K562 (cell line): ENCODE results near the gene MVB12B. TPM values are rescaled to one million over a fixed set of nuclear protein-coding genes. Genes with fewer than 3 reads are reported as not detected.

ENCODE experiments used
- ATAC-seq: fragments of 200-7000 bp; cut with Tn5 transposase; 3 replicates; pipeline ENCODE4 v1.9.1; 2020; ENCODE audit warnings: moderate library complexity
- BruUV-seq: library from RNA; stranded (reverse); fragments of 400-500 nt; replicated peaks from 2 replicates; lab custom pipeline; 2021; lab: Mats Ljungman, UMichigan
- CTCF ChIA-PET: fragments of 300-600 bp; formaldehyde crosslinking; extraction: SDS; loops from one replicate; lab custom pipeline; 2021; ENCODE audit warnings: low intra/inter-chr PET ratio; lab: Yijun Ruan, JAX
- POLR2A ChIA-PET: fragments of 300-600, 350-650 bp; sonication (Branson Sonifier 250); formaldehyde crosslinking; extraction: SDS; loops from one replicate; lab custom pipeline; 2021; ENCODE audit warnings: antibody characterized with exemption, inconsistent platforms; lab: Yijun Ruan, JAX
- DNase-seq, 4 experiments: peaks; one replicate each; pipeline versions ENCODE4 v3.0.0 to v3.0.0-alpha.2; 2011 to 2018; ENCODE audit warnings: low spot score in 3 of 4, mixed read lengths in 3 of 4; ENCODE audit errors: extremely low read depth in 1 of 4
- FAIRE-seq: peaks from 2 replicates; lab custom pipeline; 2011; peaks lifted over from hg19 to GRCh38; lab: Jason Lieb, UNC
- H2AFZ ChIP-seq: 2 replicates; pipeline ENCODE4 v1.6.0; 2011; ENCODE audit warnings: low read depth, low read length, control low read depth, inconsistent platforms
- H3K27ac ChIP-seq: fragments of 200-600 bp; 3 replicates; pipeline ENCODE4 v1.8.0; 2011; ENCODE audit warnings: low read depth, mild to moderate bottlenecking, control low read depth, inconsistent platforms, low read length, moderate library complexity, mixed read lengths; ENCODE audit errors: extremely low read depth
- H3K27me3 ChIP-seq, 2 experiments: fragments of 300-600 bp in 1 of 2; 2 replicates in 1 of 2; 3 replicates in 1 of 2; pipeline versions ENCODE4 v1.6.0 to v1.8.0; 2011; ENCODE audit warnings: inconsistent platforms in 2 of 2, low read length in 2 of 2, mild to moderate bottlenecking in 1 of 2, mixed read lengths in 1 of 2, moderate library complexity in 1 of 2; ENCODE audit not compliant: control insufficient read depth in 2 of 2, insufficient read depth in 2 of 2
- H3K36me3 ChIP-seq: fragments of 300-600 bp; 3 replicates; pipeline ENCODE4 v1.8.0; 2011; ENCODE audit warnings: mild to moderate bottlenecking, low read length, inconsistent platforms; ENCODE audit not compliant: control insufficient read depth, insufficient read depth
- H3K4me1 ChIP-seq, 2 experiments: fragments of 200-600 bp in 1 of 2; replicated peaks in 1 of 2; 2 replicates in 1 of 2; 3 replicates in 1 of 2; pipeline versions ENCODE4 v1.5.1 to v1.8.0; 2011; ENCODE audit warnings: inconsistent platforms in 2 of 2, low read length in 2 of 2, mild to moderate bottlenecking in 1 of 2, mixed read lengths in 1 of 2, moderate library complexity in 1 of 2; ENCODE audit not compliant: control insufficient read depth in 2 of 2, insufficient read depth in 2 of 2
- H3K4me2 ChIP-seq: 2 replicates; pipeline ENCODE4 v1.6.1; 2011; ENCODE audit warnings: low read length, control low read depth, inconsistent platforms, mixed read lengths; ENCODE audit not compliant: insufficient read depth
- H3K4me3 ChIP-seq: fragments of 200-600 bp; sonication (generic), shearing (Covaris generic); 2 replicates; pipeline ENCODE4 v1.5.1; 2016; ENCODE audit warnings: control low read depth, inconsistent platforms
- H3K79me2 ChIP-seq: fragments of 200-600 bp; 3 replicates; pipeline ENCODE4 v1.8.0; 2011; ENCODE audit warnings: low read length, inconsistent platforms; ENCODE audit not compliant: control insufficient read depth, insufficient read depth
- H3K9ac ChIP-seq, 2 experiments: 2 replicates each; pipeline versions ENCODE4 v1.6.0 to v1.6.1; 2011; ENCODE audit warnings: low read depth in 2 of 2, low read length in 2 of 2, control low read depth in 1 of 2, inconsistent platforms in 1 of 2, mild to moderate bottlenecking in 1 of 2, mixed read lengths in 1 of 2; ENCODE audit not compliant: insufficient read depth in 1 of 2
- H3K9me1 ChIP-seq: one replicate; pipeline ENCODE4 v1.6.0; 2011; ENCODE audit warnings: inconsistent platforms, mild to moderate bottlenecking, low read length, moderate library complexity; ENCODE audit not compliant: control insufficient read depth, insufficient read depth
- H3K9me3 ChIP-seq: replicated peaks from 2 replicates; pipeline ENCODE4 v1.5.1; 2011; ENCODE audit warnings: low read depth, low read length, inconsistent platforms; ENCODE audit not compliant: control insufficient read depth, insufficient read depth
- H4K20me1 ChIP-seq: replicated peaks from 2 replicates; pipeline ENCODE4 v1.6.1; 2011; ENCODE audit warnings: low read length, inconsistent platforms, mixed read lengths; ENCODE audit not compliant: control insufficient read depth, insufficient read depth
- CHD1 ChIP-seq: fragments of 200-600 bp; sonication (generic); IDR thresholded peaks from one replicate; pipeline ENCODE4 v1.6.1; 2012; ENCODE audit warnings: mild to moderate bottlenecking, moderate library complexity, low read length, inconsistent platforms
- ESRRB ChIP-seq: fragments of 250-450 bp; sonication (Bioruptor Pico); IDR thresholded peaks from 2 replicates; pipeline ENCODE4 v1.5.0; 2020; ENCODE audit warnings: mild to moderate bottlenecking, moderate library complexity, borderline replicate concordance
- NFIC ChIP-seq: fragments of 450-650 bp; IDR thresholded peaks from 2 replicates; pipeline ENCODE4 v1.6.1; 2017; ENCODE audit warnings: mild to moderate bottlenecking, inconsistent platforms
- POLR2AphosphoS5 ChIP-seq: IDR thresholded peaks from 2 replicates; pipeline ENCODE4 v1.6.1; 2011; ENCODE audit warnings: mild to moderate bottlenecking, low read depth, low read length, moderate library complexity; ENCODE audit not compliant: control insufficient read depth, insufficient read depth
- TCF7 ChIP-seq: sonication (generic); IDR thresholded peaks from 2 replicates; pipeline ENCODE4 v1.6.1; 2016; ENCODE audit warnings: antibody characterized with exemption, borderline replicate concordance
- ZC3H4 ChIP-seq: sonication (generic); formaldehyde crosslinking; IDR thresholded peaks from 2 replicates; pipeline ENCODE4 v1.9.0; 2021; ENCODE audit warnings: missing genetic modification reagents, borderline replicate concordance
- WGBS: fragments of 100-300 bp; shearing (Covaris generic); methylation state at CpG from one replicate; pipeline ENCODE4 v1.1.6; 2016; ENCODE audit warnings: low coverage, mixed read lengths; ENCODE audit not compliant: insufficient coverage; ENCODE audit errors: missing lambda C conversion rate; 5-methylcytosine and 5-hydroxymethylcytosine counted together
- in situ Hi-C: fragments of 300-500 bp; cut with MboI; formaldehyde crosslinking; loops from 4 replicates; pipeline ENCODE4 v1.15.0; 2018; ENCODE audit warnings: inconsistent platforms, mixed read lengths
- intact Hi-C: fragments of 100-400 bp; cut with micrococcal nuclease; formaldehyde crosslinking; loops from 2 replicates; pipeline ENCODE4 v1.14.2; 2022
- polyA plus RNA-seq, 8 experiments: library from polyadenylated mRNA; depleted of rRNA in 4 of 8; stranded (reverse) in 5 of 8; unstranded in 3 of 8; fragments of >200 nt; fragmentation: Nextera tagmentation in 2 of 8; fragmentation: Illumina TruSeq in 1 of 8; extraction: Ambion mirVana in 2 of 8; extraction: Trizol in 1 of 8; gene quantifications; 2 replicates each; pipeline versions ENCODE4 v1.2.1 to v1.2.3, GENCODE V29; 2011 to 2014; ENCODE audit warnings: inconsistent platforms in 1 of 8, missing spikeins in 1 of 8
- total RNA-seq, 7 experiments: library from RNA; depleted of rRNA in 6 of 7; stranded (reverse); fragments of >200 nt in 6 of 7; fragmentation: Illumina TruSeq in 2 of 7; extraction: Trizol in 2 of 7; gene quantifications; 2 replicates each; pipeline versions ENCODE4 v1.2.1 to v1.2.3, GENCODE V29; 2011 to 2021; ENCODE audit warnings: low replicate concordance in 1 of 7

The MVB12B gene
- total and polyA plus RNA-seq, 9 of the 15 experiments (the other 6 are each of a cell fraction or from before 2014, with no cell fraction given), result not detected

DNA sequence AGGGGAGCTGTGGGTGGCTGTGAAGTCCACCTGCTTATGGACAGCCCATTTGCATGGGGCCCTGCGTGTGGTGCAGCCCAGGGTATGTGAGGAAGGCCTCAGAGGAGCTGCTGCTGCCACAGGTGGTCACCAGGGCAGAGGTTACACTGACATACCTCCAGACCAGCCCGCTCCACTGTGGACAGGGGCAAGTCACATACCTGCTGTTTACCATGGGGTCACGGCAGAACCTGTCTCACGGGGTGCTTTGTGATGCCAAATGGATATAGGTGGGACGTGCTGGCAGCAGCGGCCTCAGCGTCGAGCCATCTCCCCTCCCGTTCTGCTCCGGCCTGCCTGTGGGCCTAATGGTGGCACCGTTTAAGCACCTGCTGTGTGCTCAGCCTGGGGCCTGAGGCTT lies 159.6 kb downstream of the MVB12B start (continued):
- TF ChIP-seq POLR2AphosphoS5 (no peak), NFIC (no peak), ZC3H4 (no peak)

DNA sequence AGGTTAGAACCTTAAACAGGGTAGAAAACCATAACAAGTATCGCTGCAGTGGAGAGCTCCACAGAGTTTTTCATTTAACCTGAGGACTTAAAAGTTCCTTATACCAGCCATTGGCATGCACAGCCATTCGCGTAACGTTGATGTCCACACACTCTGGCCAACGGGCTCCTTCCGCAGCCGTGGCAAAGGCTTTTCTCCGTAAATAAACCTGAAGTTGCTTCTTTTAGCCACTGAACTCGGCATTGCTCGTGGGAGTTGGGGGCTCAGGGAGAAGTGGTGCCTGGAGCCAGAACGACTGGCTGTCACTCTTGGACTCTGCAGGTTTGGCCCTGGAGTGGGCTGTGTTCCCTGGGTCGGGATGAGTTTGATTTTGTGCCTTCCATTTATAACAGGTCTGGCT lies 161.2 kb downstream of the MVB12B start:
- ATAC-seq, result no peak
- no peak overlapping the region for H3K27ac ChIP-seq
- WGBS, result 23% methylated on average over 12 of the region's 12 CpGs
- H3K36me3 ChIP-seq, result no peaks in the 10 kb centered on the region
- no peak overlapping the region for H3K4me2 ChIP-seq
- H3K9me1 ChIP-seq, result no peaks in the 10 kb centered on the region
- intact Hi-C loops, result no loop called here
- no peaks in the 10 kb centered on the region for H3K9me3 ChIP-seq
- TF ChIP-seq TCF7 (no peak), CHD1 (no peak), ESRRB (CRISPR knock-in tag) (no peak)
- FAIRE-seq, result no peak
- no peak overlapping the region for H3K9ac ChIP-seq
- in situ Hi-C loops, result loop anchor here (25.0 kb wide), 1 partner anchor 1226 kb away; the partner anchor contains the start of gene GAPVD1
- ChIA-PET CTCF (interaction anchor here (0.6 kb wide), 1 partner anchor 1015 kb away, joined by 3 read pairs; no protein-coding TSS in a partner anchor), POLR2A (no interaction called here)
- no peak overlapping the region for H3K4me3 ChIP-seq
- no peaks in the 10 kb centered on the region for H3K79me2 ChIP-seq
- peaks cover 10 to 65% of the 10 kb centered on the region in 2 experiments for H3K27me3 ChIP-seq
- H2AFZ ChIP-seq, result no peak overlapping the region
- no TSS peak for BruUV-seq
- no peak for DNase-seq
- H4K20me1 ChIP-seq, result peaks cover 15% of the 10 kb centered on the region; the same call in 1 of the 2 replicates
- H3K4me1 ChIP-seq, result peaks cover 0 to 1% of the 10 kb centered on the region in 2 experiments; a peak in 1 of 5 replicates
